ENCODE results near the gene KDM4F. TPM values are rescaled to one million over a fixed set of nuclear protein-coding genes. Genes with fewer than 3 reads are reported as not detected.

KDM4F gene
- total RNA-seq, 2 donors from 2014 or later: not detected

DNA sequence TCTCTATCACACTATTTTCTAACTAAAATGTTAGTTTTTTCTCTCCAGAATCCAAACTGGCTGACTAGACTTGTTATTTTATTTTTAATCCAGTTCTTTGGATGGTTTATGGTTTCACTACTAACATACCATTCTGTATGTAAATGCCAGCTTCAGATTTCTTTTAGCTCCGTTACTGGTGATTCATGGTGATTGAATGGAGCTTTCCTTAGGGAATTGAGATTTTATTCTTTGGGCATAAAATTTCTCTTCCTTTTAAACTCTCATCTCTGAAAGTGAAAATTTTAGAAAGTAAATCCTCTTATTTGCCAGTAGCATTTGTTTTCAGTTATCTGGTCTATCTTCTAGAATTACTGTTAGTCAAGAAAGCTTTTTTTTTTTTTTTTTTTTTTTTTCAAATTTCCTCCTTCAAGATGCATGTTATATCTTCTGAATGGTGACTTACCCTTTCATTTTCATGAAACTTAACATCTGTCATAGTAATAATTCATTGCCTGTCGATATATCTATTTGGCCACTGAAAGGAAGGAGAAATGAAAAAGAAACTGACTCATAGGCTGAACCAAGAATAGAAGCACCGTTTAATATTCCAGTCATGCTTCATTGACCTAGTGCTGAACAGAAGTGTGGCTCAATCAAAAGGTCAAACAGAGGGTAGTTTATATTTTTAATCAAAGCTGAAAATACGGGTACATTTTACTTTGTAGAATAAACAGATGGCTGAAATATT lies 46.8 kb downstream of the KDM4F start:
- Histone ChIP-seq H3K4me1 (ENCODE audit: control insufficient read depth in 1 of 2, low read depth in 2 of 2) (peaks cover 36 to 52% of the 10 kb centered on the region in 2 donors), H3K9me3 (no peaks in the 10 kb centered on the region), H3K27me3 (replicated peaks; ENCODE audit: insufficient read depth) (no peaks in the 10 kb centered on the region), H3K27ac (peak overlapping the region in 1 of 2 donors; percentile 51), H3K4me3 (peak overlapping the region; percentile 16), H3K36me3 (no peaks in the 10 kb centered on the region)
- ATAC-seq (ENCODE audit: insufficient number of reproducible peaks, low FRiP score, low read depth): no peak
- TF ChIP-seq, protein P1, sequence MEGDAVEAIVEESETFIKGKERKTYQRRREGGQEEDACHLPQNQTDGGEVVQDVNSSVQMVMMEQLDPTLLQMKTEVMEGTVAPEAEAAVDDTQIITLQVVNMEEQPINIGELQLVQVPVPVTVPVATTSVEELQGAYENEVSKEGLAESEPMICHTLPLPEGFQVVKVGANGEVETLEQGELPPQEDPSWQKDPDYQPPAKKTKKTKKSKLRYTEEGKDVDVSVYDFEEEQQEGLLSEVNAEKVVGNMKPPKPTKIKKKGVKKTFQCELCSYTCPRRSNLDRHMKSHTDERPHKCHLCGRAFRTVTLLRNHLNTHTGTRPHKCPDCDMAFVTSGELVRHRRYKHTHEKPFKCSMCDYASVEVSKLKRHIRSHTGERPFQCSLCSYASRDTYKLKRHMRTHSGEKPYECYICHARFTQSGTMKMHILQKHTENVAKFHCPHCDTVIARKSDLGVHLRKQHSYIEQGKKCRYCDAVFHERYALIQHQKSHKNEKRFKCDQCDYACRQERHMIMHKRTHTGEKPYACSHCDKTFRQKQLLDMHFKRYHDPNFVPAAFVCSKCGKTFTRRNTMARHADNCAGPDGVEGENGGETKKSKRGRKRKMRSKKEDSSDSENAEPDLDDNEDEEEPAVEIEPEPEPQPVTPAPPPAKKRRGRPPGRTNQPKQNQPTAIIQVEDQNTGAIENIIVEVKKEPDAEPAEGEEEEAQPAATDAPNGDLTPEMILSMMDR (IDR thresholded peaks at IDR 0.05): no peak
- no peak for DNase-seq (ENCODE audit: low spot score)

DNA sequence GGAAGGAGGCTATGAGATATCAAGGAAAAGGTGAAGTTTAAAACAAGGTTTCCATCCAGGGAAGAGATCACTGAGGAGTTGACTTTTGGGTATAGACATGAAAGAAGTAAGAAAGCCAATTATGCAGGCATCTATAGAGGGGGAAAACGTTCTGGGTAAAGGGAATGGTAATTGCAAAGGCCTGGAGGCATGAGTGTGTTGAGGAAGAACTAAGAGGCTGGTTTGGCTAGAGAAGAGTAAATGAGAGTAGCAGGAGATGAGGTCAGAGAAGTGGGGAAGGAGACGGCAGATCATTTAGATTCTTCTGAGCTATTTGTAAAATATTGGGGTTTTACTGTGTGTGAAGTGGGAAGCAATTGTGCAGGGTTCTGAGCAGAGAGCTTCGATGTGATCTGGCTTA lies 48.0 kb downstream of the KDM4F start:
- DNase-seq (ENCODE audit: low spot score) (no peak), ATAC-seq (ENCODE audit: insufficient number of reproducible peaks, low FRiP score, low read depth) (no peak)
- H3K36me3 ChIP-seq: no peaks in the 10 kb centered on the region
- no peaks in the 10 kb centered on the region for H3K9me3 ChIP-seq
- H3K27me3 ChIP-seq (replicated peaks; ENCODE audit: insufficient read depth): no peaks in the 10 kb centered on the region
- H3K4me1 ChIP-seq (ENCODE audit: control insufficient read depth in 1 of 2, low read depth in 2 of 2): peaks cover 27 to 41% of the 10 kb centered on the region in 2 donors
- no peak overlapping the region for H3K4me3 ChIP-seq
- TF ChIP-seq, protein P1 (IDR thresholded peaks at IDR 0.05): no peak
- no peak overlapping the region for H3K27ac ChIP-seq

DNA sequence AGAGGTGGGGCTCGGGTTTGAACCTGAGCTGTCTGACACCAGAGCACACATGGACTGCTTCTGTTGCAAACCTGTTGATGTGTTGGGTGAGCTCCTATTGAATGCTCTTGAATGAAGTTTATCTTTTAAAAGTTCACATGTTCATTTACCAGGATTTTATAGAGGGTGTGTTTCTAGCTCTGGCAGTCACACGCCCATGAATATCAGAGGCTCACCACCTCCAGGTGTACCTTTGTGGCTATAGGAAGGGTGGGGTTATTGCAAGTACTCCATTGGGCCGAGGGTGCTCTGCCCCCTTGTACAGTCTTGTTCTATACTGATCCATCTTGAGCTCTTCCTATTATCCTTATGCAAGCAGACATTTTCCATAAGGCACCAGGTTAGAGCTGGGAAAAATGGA lies 49.6 kb downstream of the KDM4F start:
- Histone ChIP-seq H3K27ac (no peak overlapping the region), H3K9me3 (no peaks in the 10 kb centered on the region), H3K27me3 (replicated peaks; ENCODE audit: insufficient read depth) (no peaks in the 10 kb centered on the region), H3K4me3 (no peak overlapping the region), H3K4me1 (ENCODE audit: control insufficient read depth in 1 of 2, low read depth in 2 of 2) (peaks cover 20 to 25% of the 10 kb centered on the region in 2 donors), H3K36me3 (no peaks in the 10 kb centered on the region)
- TF ChIP-seq, protein P1 (IDR thresholded peaks at IDR 0.05): no peak
- ATAC-seq (ENCODE audit: insufficient number of reproducible peaks, low FRiP score, low read depth) (no peak), DNase-seq (ENCODE audit: low spot score) (no peak)

DNA sequence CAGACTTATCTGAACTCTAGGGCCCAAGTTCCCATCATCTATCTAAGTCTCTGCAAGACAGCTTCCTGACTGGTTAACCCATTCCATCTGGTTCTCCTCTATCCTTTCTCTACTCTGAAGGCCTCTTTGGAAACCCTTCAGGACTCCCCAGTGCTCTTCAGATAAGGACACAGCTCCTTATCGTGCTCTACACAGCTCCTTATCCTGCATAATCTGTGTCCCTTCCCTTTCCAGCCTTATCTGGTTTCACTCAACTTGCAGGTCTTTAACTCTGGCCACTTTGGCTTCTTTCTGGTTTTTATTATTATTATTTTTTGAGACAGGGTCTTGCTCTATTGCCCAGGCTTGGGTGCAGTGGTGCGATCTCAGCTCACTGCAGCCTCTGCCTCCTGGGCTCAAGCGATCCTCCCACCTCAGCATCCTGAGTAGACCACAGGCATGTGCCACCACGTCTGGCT lies 51.0 kb downstream of the KDM4F start:
- Histone ChIP-seq H3K9me3 (no peaks in the 10 kb centered on the region), H3K27me3 (replicated peaks; ENCODE audit: insufficient read depth) (no peaks in the 10 kb centered on the region), H3K4me3 (no peak overlapping the region), H3K36me3 (no peaks in the 10 kb centered on the region), H3K27ac (no peak overlapping the region), H3K4me1 (ENCODE audit: control insufficient read depth in 1 of 2, low read depth in 2 of 2) (peaks cover 17 to 29% of the 10 kb centered on the region in 2 donors)
- ATAC-seq (ENCODE audit: insufficient number of reproducible peaks, low FRiP score, low read depth): no peak
- DNase-seq (ENCODE audit: low spot score): no peak
- TF ChIP-seq, protein P1 (IDR thresholded peaks at IDR 0.05): no peak

Other genes starting within 250 kb of the KDM4F start
- 10 to 100 TPM; 35.2 to 46.6 TPM for gene CWC15, start 75.9 kb upstream of the KDM4F start, total RNA-seq
- 1 to 10 TPM in 1 of 2 donors, under 1 TPM in 1; 0.54 to 1.9 TPM for gene KDM4D, start 75.7 kb upstream of the KDM4F start, total RNA-seq
- gene KDM4E, start 24.2 kb upstream of the KDM4F start, total RNA-seq: not detected
- gene SRSF8, start 17.5 kb downstream of the KDM4F start, total RNA-seq: 10 to 100 TPM; 25.6 to 39.9 TPM
- gene ENDOD1, start 40.4 kb downstream of the KDM4F start, total RNA-seq: 100 to 1,000 TPM in 1 of 2 donors, 10 to 100 TPM in 1; 86.9 to 155 TPM
- gene SESN3, start 181.8 kb downstream of the KDM4F start, total RNA-seq: 10 to 100 TPM; 37.9 to 41.3 TPM

All from thoracic aorta (tissue), 2 donors.